MCF 10A (cell line): ENCODE results near the gene PIP4K2A. TPM values are rescaled to one million over a fixed set of nuclear protein-coding genes. Genes with fewer than 3 reads are reported as not detected.

Experiments used
- BruUV-seq: library from RNA; stranded (reverse); fragments of 400-500 nt; replicated peaks from 2 replicates; lab custom pipeline; 2021; lab: Mats Ljungman, UMichigan
- CTCF ChIA-PET: fragments of 300-600 bp; sonication (Branson Sonifier 250); formaldehyde crosslinking; extraction: SDS; loops from one replicate; lab custom pipeline; 2021; ENCODE audit warnings: antibody characterized with exemption, inconsistent platforms; lab: Yijun Ruan, JAX
- POLR2A ChIA-PET: fragments of 300-600, 350-650 bp; sonication (Branson Sonifier 250); formaldehyde crosslinking; extraction: SDS; loops from one replicate; lab custom pipeline; 2020; ENCODE audit warnings: antibody characterized with exemption, inconsistent platforms; lab: Yijun Ruan, JAX
- DNase-seq: peaks from one replicate; pipeline ENCODE4 v3.0.0-alpha.2; 2018; ENCODE audit not compliant: unreplicated experiment
- H3K27ac Mint-ChIP-seq: one replicate; pipeline ENCODE4 v1.8.0; 2022; ENCODE audit warnings: mild to moderate bottlenecking, low read depth, mixed read lengths; ENCODE audit not compliant: unreplicated experiment
- H3K27me3 Mint-ChIP-seq: one replicate; pipeline ENCODE4 v1.8.0; 2022; ENCODE audit warnings: mixed read lengths; ENCODE audit not compliant: insufficient read depth, unreplicated experiment
- H3K36me3 Mint-ChIP-seq: one replicate; pipeline ENCODE4 v1.8.0; 2022; ENCODE audit warnings: mild to moderate bottlenecking, moderate library complexity, mixed read lengths; ENCODE audit not compliant: insufficient read depth, unreplicated experiment
- H3K4me1 Mint-ChIP-seq: one replicate; pipeline ENCODE4 v1.8.0; 2022; ENCODE audit warnings: mixed read lengths; ENCODE audit not compliant: insufficient read depth, unreplicated experiment
- H3K4me3 Mint-ChIP-seq: one replicate; pipeline ENCODE4 v1.8.0; 2022; ENCODE audit warnings: mild to moderate bottlenecking, moderate library complexity, mixed read lengths; ENCODE audit not compliant: unreplicated experiment
- H3K9me3 Mint-ChIP-seq: one replicate; pipeline ENCODE4 v1.8.0; 2022; ENCODE audit warnings: mixed read lengths; ENCODE audit not compliant: unreplicated experiment
- intact Hi-C: fragments of 100-400 bp; cut with micrococcal nuclease; formaldehyde crosslinking; loops from 2 replicates; pipeline ENCODE4 v1.14.1; 2022
- total RNA-seq: library from RNA; stranded (reverse); gene quantifications from 2 replicates; pipeline ENCODE4 v1.2.3, GENCODE V29; 2022
- TF ChIP-seq, protein P1 (sequence below): fragments of 200-600 bp; IDR thresholded peaks from one replicate; pipeline ENCODE4 v1.8.0; 2022; ENCODE audit warnings: antibody characterized with exemption, mild to moderate bottlenecking; ENCODE audit not compliant: unreplicated experiment

Gene PIP4K2A
- total RNA-seq, 1 experiment from 2014 or later = 24.2 TPM

DNA sequence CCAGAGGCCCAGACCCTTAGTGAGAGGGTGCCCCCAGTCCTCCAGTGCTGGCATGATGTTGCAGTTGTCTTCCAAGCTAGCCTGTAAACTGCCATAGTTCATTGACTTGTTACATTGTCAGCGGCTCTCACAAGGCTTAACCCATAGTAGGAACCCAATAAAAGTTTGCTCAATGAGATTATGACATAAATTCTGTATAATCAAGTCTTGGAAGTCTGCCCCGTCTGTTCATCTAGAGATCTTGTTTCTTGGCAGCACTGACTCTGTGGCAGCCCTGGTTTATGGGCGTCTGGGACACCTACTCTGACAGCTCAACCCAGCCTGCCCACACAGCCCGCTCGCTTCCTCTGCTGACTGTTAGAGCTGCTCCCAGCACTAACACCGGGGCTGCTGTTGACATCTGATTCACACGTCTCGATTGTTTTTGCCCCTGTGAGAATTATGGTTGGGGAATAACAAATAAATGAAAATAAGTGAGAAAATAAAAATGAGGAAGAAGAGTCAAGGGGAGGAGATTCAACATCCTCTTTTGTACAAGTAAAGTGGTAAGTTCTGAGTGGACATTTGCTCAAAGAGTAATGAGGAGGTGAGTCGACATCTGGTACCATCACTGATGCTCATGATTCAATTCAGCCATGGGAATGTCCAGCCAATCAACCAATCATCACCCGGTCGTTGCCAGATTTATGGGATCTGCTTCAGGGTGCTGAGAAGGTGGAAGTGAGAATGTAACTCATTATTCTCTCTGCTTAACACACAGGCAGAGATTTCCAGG lies 208.3 kb downstream of the PIP4K2A start:
- POLR2A ChIA-PET = interaction anchor here (0.7 kb wide), 1 partner anchor 479 kb away, joined by 3 read pairs; no protein-coding TSS in a partner anchor
- H3K9me3 Mint-ChIP-seq = no peaks in the 10 kb centered on the region
- intact Hi-C loops = no loop called here
- DNase-seq = peak; percentile 91
- CTCF ChIA-PET = no interaction called here
- no TSS peak for BruUV-seq
- H3K36me3 Mint-ChIP-seq = no peaks in the 10 kb centered on the region
- H3K4me1 Mint-ChIP-seq = peaks cover 26% of the 10 kb centered on the region
- H3K27me3 Mint-ChIP-seq = no peaks in the 10 kb centered on the region
- H3K27ac Mint-ChIP-seq = peak overlapping the region; percentile 21
- TF ChIP-seq, protein P1, sequence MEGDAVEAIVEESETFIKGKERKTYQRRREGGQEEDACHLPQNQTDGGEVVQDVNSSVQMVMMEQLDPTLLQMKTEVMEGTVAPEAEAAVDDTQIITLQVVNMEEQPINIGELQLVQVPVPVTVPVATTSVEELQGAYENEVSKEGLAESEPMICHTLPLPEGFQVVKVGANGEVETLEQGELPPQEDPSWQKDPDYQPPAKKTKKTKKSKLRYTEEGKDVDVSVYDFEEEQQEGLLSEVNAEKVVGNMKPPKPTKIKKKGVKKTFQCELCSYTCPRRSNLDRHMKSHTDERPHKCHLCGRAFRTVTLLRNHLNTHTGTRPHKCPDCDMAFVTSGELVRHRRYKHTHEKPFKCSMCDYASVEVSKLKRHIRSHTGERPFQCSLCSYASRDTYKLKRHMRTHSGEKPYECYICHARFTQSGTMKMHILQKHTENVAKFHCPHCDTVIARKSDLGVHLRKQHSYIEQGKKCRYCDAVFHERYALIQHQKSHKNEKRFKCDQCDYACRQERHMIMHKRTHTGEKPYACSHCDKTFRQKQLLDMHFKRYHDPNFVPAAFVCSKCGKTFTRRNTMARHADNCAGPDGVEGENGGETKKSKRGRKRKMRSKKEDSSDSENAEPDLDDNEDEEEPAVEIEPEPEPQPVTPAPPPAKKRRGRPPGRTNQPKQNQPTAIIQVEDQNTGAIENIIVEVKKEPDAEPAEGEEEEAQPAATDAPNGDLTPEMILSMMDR = no peak
- H3K4me3 Mint-ChIP-seq = no peak overlapping the region

DNA sequence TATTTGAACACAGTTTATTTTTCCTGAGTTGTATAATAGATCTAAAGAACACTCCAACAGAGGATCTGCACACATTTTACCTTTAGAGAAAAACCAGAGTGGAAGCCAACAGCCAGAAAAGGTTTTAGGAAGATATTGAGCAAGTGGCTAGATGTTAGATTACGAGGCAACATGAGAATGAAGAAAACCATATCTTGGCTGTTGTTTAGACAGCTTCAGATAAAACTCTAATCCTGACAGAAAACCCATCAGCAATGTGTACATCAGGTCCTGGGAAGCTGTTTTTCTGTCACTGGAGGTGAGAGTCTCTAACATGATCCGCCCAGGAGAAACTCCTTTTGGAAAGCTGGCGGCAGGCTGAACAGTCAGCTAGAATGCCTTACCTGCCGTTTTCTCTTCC lies 209.6 kb downstream of the PIP4K2A start:
- Mint-ChIP-seq H3K27me3 (no peaks in the 10 kb centered on the region), H3K4me3 (no peak overlapping the region), H3K27ac (no peak overlapping the region), H3K36me3 (no peaks in the 10 kb centered on the region), H3K4me1 (peaks cover 26% of the 10 kb centered on the region), H3K9me3 (no peaks in the 10 kb centered on the region)
- no peak for DNase-seq
- ChIA-PET CTCF (interaction anchor here (0.9 kb wide), 2 partner anchors 31 to 485 kb away, joined by 3 read pairs; no protein-coding TSS in a partner anchor), POLR2A (interaction anchor here (0.6 to 0.7 kb wide), 2 partner anchors 18 to 188 kb away, joined by 3 read pairs; no protein-coding TSS in a partner anchor)
- intact Hi-C loops = no loop called here
- no TSS peak for BruUV-seq
- TF ChIP-seq, protein P1 = no peak

DNA sequence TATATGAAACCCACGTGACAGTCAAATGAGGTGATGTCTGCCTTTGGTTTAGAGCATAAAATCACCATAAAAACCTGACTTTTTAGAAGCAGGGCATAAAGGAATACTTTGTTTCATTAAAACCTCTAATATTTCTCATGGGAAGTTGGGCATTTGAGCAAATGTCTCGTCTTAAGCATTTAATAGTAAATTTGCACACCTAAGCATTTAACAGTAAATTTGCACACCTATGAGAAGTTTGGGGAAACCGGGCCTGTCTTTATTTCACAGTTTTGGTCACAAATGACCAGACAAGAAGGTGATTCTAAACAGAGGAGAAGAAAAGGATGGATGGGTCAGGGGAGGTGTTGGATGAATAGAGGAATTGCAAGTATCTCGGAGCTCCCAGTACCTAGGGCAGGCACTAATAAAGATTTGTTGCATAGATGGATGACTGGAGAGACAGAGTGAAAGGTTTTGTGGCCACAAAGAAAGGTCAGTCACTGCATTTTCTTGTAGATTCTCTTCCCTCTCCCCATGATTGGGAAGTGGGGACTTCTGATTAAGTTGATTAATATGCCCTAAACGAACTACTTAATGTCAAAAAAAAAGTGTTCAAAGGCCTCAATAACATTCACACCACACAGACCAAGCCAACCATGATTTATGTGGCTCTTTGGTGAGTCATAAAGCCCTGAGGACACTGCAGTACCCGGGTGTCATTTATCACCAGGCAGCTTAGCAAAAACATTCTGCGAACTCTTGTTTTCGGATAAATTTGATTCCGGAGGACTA lies 210.9 kb downstream of the PIP4K2A start:
- H3K27me3 Mint-ChIP-seq = no peaks in the 10 kb centered on the region
- no peak overlapping the region for H3K27ac Mint-ChIP-seq
- H3K36me3 Mint-ChIP-seq = no peaks in the 10 kb centered on the region
- intact Hi-C loops = no loop called here
- no peaks in the 10 kb centered on the region for H3K9me3 Mint-ChIP-seq
- peaks cover 26% of the 10 kb centered on the region for H3K4me1 Mint-ChIP-seq
- no TSS peak for BruUV-seq
- TF ChIP-seq, protein P1 = no peak
- peak; percentile 77 for DNase-seq
- H3K4me3 Mint-ChIP-seq = no peak overlapping the region
- CTCF ChIA-PET = interaction anchor here (0.6 to 0.9 kb wide), 5 partner anchors 10 to 789 kb away, joined by 3 to 4 read pairs (median 3); no protein-coding TSS in a partner anchor
- POLR2A ChIA-PET = interaction anchor here (0.6 to 0.7 kb wide), 3 partner anchors 9 to 947 kb away, joined by 3 read pairs; no protein-coding TSS in a partner anchor

DNA sequence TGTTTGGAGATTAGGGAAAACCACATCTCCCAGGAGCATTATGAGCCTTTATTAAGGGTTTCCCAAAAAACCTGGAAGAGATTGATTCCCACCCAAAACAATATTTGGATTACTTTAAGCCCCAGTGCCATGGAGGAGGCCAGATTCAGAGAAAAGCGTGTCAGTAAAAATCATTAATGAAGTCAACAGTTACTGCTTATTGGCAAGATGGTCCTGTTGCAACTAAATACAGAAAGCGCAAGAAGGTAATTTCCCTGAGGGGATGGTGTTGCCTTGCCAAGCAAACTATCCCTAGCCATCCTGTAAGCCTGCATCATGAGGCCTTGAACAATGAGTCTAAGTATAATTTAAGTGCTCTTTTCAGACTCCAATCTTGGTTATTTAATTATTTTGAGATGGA lies 212.5 kb downstream of the PIP4K2A start:
- H3K4me1 Mint-ChIP-seq = peaks cover 26% of the 10 kb centered on the region
- no TSS peak for BruUV-seq
- ChIA-PET POLR2A (no interaction called here), CTCF (no interaction called here)
- no peaks in the 10 kb centered on the region for H3K9me3 Mint-ChIP-seq
- H3K4me3 Mint-ChIP-seq = no peak overlapping the region
- no peaks in the 10 kb centered on the region for H3K27me3 Mint-ChIP-seq
- no peak for DNase-seq
- TF ChIP-seq, protein P1 = no peak
- H3K27ac Mint-ChIP-seq = no peak overlapping the region
- intact Hi-C loops = no loop called here
- no peaks in the 10 kb centered on the region for H3K36me3 Mint-ChIP-seq
